ENCODE results near the gene GLB1L2. TPM values are rescaled to one million over a fixed set of nuclear protein-coding genes. Genes with fewer than 3 reads are reported as not detected.

The GLB1L2 gene
- total RNA-seq, 4 donors from 2014 or later, result 7.1 to 13.1 (median 10.5) TPM

DNA sequence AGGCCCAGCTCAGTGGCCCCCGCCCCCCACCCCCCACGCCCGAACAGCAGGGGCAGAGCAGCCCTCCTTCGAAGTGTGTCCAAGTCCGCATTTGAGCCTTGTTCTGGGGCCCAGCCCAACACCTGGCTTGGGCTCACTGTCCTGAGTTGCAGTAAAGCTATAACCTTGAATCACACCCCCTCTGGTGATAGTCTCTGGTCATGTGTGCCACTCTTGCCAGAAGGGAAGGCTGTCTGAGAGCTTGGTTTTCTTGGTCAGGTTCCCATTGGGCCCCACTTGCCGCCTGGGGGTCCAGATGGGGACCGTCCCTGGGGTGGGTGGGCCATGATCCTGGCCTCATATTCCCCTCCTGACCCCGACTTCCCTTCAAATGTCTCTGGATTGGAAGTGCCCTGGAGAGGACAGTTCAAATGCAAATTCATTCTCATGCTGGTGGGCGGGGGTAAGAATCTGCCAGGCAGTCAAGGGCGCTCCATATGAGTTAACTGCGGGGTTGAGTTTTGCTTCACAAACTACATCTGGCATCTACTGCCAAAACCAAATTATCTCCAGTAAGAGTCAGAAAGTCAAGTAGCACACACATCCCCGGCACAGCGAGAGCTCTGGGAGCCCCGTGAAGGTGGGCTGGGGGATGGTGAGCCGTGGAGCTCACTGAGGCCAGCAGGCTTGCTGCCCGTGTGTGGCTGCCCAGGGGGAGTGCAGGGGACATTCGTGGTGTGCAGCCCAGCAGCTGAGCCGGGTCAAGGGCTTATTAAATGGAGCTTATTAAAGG lies 44.5 kb downstream of the GLB1L2 start:
- peaks cover 0 to 6% (median 0%) of the 10 kb centered on the region in 4 donors for H3K36me3 ChIP-seq

GRCh38 chr11:134377876-134378275 lies 46.1 kb downstream of the GLB1L2 start:
- Histone ChIP-seq H3K4me3 (no peak overlapping the region), H3K4me1 (no peaks in the 10 kb centered on the region), H3K9me3 (no peaks in the 10 kb centered on the region), H3K36me3 (no peaks in the 10 kb centered on the region), H3K27ac (replicated peaks in 1 of 4) (no peak overlapping the region), H3K27me3 (peaks cover 0 to 2% (median 0%) of the 10 kb centered on the region in 4 donors)
- TF ChIP-seq POLR2AphosphoS5 (IDR thresholded peaks at IDR 0.05) (no peak), POLR2A (IDR thresholded peaks at IDR 0.05; ENCODE audit: low read depth) (no peak), CTCF (IDR thresholded peaks at IDR 0.05) (no peak)
- WGBS, result 84% methylated on average over 14 of the region's 14 CpGs
- DNase-seq (ENCODE audit: extremely low spot score), result no peak
- intact Hi-C loops (cut with DNase I), result no loop called here

More for the DNA sequence above, 44.5 kb downstream of the GLB1L2 start:
- H3K9me3 ChIP-seq, result no peaks in the 10 kb centered on the region
- WGBS, result 78% methylated on average over 13 of the region's 18 CpGs
- H3K4me3 ChIP-seq, result no peak overlapping the region
- no peaks in the 10 kb centered on the region for H3K4me1 ChIP-seq
- intact Hi-C loops (cut with DNase I), result no loop called here
- DNase-seq (ENCODE audit: extremely low spot score), result no peak
- no peaks in the 10 kb centered on the region for H3K27me3 ChIP-seq
- no peak overlapping the region for H3K27ac ChIP-seq (replicated peaks in 1 of 4)
- no peak for TF ChIP-seq POLR2A (IDR thresholded peaks at IDR 0.05; ENCODE audit: low read depth)

DNA sequence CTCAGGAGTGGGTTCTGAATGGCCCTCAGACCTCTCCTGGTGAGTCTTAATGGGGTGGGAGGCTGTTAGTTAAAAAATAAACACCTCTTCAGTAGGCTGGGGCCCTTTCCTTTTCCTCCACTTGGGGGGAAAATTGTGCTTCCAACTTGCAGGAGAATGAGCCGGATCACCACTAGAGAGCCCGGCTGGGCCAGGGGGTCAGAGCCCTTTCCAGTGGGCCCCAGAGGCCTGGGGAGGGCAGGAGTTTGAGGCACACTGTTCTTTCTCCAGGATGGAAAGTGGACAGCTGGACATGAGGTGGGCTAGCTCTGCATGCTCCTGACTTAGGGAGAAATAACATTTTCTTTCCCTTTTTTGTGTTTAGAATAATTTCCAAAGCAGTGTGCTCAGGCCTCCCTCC lies 47.5 kb downstream of the GLB1L2 start:
- Histone ChIP-seq H3K27ac (replicated peaks in 1 of 4) (no peak overlapping the region), H3K4me3 (no peak overlapping the region), H3K9me3 (no peaks in the 10 kb centered on the region), H3K27me3 (peaks cover 0 to 14% (median 0%) of the 10 kb centered on the region in 4 donors), H3K36me3 (no peaks in the 10 kb centered on the region), H3K4me1 (no peaks in the 10 kb centered on the region)
- intact Hi-C loops (cut with DNase I), result no loop called here
- 60% methylated on average over 2 of the region's 2 CpGs for WGBS
- no peak for TF ChIP-seq EP300 (IDR thresholded peaks at IDR 0.05)
- no peak for TF ChIP-seq CTCF (IDR thresholded peaks at IDR 0.05)
- no peak for TF ChIP-seq POLR2AphosphoS5 (IDR thresholded peaks at IDR 0.05)
- no peak for TF ChIP-seq POLR2A (IDR thresholded peaks at IDR 0.05; ENCODE audit: low read depth)
- DNase-seq (ENCODE audit: extremely low spot score), result no peak

DNA sequence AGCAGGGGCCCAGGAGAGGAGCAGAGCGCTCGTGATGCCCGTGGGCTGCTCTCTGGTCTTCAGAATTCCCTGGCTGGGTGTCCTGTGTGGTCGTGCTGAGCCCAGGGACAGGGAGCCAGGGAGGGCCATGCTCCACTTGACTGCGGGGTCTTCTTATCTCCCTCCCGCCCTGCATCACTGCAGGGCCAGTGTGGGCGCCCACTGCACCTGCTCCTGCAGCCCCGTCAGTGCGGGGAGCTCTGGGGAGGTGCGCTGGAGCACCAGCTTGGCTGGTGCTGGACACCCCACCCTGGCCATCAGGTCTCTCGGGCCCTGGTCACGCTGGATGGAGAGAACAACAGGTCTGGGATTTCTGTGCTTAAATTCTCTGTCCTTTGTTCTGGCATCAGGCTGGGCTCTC lies 48.4 kb downstream of the GLB1L2 start:
- intact Hi-C loops (cut with DNase I), result no loop called here
- Histone ChIP-seq H3K27me3 (peaks cover 0 to 24% (median 0%) of the 10 kb centered on the region in 4 donors), H3K4me3 (no peak overlapping the region), H3K4me1 (no peaks in the 10 kb centered on the region), H3K36me3 (no peaks in the 10 kb centered on the region), H3K9me3 (no peaks in the 10 kb centered on the region), H3K27ac (replicated peaks in 1 of 4) (no peak overlapping the region)
- no peak for DNase-seq (ENCODE audit: extremely low spot score)
- TF ChIP-seq CTCF (IDR thresholded peaks at IDR 0.05) (no peak), POLR2AphosphoS5 (IDR thresholded peaks at IDR 0.05) (no peak)
- 80% methylated on average over 9 of the region's 12 CpGs for WGBS

DNA sequence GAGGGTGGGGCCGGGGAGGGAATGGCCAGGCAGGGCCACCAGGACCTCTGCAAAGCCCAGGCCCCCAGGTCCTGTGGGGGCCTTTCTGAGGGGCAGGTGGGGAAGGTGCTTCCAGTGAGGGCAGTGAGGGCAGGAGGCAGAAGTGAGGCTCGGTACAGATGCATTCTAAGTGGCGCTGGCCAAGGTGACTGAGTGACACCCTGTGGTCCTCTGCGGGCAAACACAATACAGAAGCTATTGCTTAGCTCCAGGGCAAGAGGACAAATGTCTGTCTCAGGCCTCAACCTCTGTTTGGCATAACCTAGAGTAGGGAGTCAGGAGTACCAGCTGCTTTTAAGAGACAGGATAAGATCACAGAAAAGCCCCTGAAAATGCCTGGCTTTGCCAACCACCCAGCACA lies 49.0 kb downstream of the GLB1L2 start:
- no peak overlapping the region for H3K4me3 ChIP-seq
- no peak overlapping the region for H3K27ac ChIP-seq (replicated peaks in 1 of 4)
- intact Hi-C loops (cut with DNase I), result no loop called here
- peaks cover 0 to 29% (median 0%) of the 10 kb centered on the region in 4 donors for H3K27me3 ChIP-seq
- 89% methylated on average over 4 of the region's 4 CpGs for WGBS
- H3K4me1 ChIP-seq, result no peaks in the 10 kb centered on the region
- no peaks in the 10 kb centered on the region for H3K36me3 ChIP-seq
- TF ChIP-seq EP300 (IDR thresholded peaks at IDR 0.05) (no peak), POLR2AphosphoS5 (IDR thresholded peaks at IDR 0.05) (no peak), POLR2A (IDR thresholded peaks at IDR 0.05; ENCODE audit: low read depth) (no peak), CTCF (IDR thresholded peaks at IDR 0.05) (no peak)
- DNase-seq (ENCODE audit: extremely low spot score), result no peak
- H3K9me3 ChIP-seq, result no peaks in the 10 kb centered on the region

Data from esophagus muscularis mucosa (tissue), 4 donors.